ENCODE measurements around the gene PRKG1. TPM values are rescaled to one million over a fixed set of nuclear protein-coding genes. Genes with fewer than 3 reads are reported as not detected.

The PRKG1 gene
- total RNA-seq, 1 experiment from 2014 or later: 10.4 TPM

- WGBS (ENCODE audit: extremely low coverage, insufficient read length, low lambda C conversion rate): no CpG with 5 or more reads among the region's 1 CpG
- H3K27me3 ChIP-seq (ENCODE audit: insufficient read depth, low read length): no peaks in the 10 kb centered on the region
- H3K4me1 Mint-ChIP-seq: no peaks in the 10 kb centered on the region
Observed at GRCh38 chr10:51308116-51308515, 233.8 kb downstream of the PRKG1 start.

More at GRCh38 chr10:51308116-51308515, 233.8 kb downstream of the PRKG1 start:
- Histone ChIP-seq H3K9me3 (ENCODE audit: control insufficient read depth, low read depth, low read length) (no peaks in the 10 kb centered on the region), H3K4ac (ENCODE audit: low read depth, low read length) (no peak overlapping the region), H2BK120ac (ENCODE audit: low read depth, low read length, poor library complexity, severe bottlenecking) (no peak overlapping the region), H3K4me2 (ENCODE audit: insufficient read depth, insufficient read length, low read length) (no peak overlapping the region), H2BK12ac (ENCODE audit: insufficient read length, low read depth, low read length) (no peak overlapping the region), H2BK15ac (ENCODE audit: low read depth, low read length) (no peak overlapping the region), H3K23ac (ENCODE audit: insufficient read length, low read depth, low read length) (no peak overlapping the region), H2AFZ (ENCODE audit: low read length) (no peak overlapping the region), H3K14ac (ENCODE audit: insufficient read depth, low read length) (no peak overlapping the region), H4K8ac (replicated peaks; ENCODE audit: insufficient read length, low read depth, low read length) (no peak overlapping the region), H3K18ac (ENCODE audit: insufficient read length, low read depth, low read length) (no peak overlapping the region), H3K9ac (ENCODE audit: extremely low read depth, insufficient read length, low read length) (no peak overlapping the region), H2BK5ac (ENCODE audit: insufficient read length, low read length) (no peak overlapping the region), H3K79me2 (ENCODE audit: insufficient read depth, low read length) (no peaks in the 10 kb centered on the region), H4K5ac (ENCODE audit: insufficient read length, low read depth, low read length) (no peak overlapping the region), H3K4me1 (ENCODE audit: insufficient read depth, low read length) (no peaks in the 10 kb centered on the region), H3K27ac (ENCODE audit: insufficient read length, low read depth, low read length) (no peak overlapping the region), H2AK5ac (ENCODE audit: insufficient read length, low read length) (no peak overlapping the region), H3T11ph (ENCODE audit: low read length) (no peak overlapping the region), H3K23me2 (ENCODE audit: insufficient read length, low read depth, low read length, poor library complexity, severe bottlenecking) (no peaks in the 10 kb centered on the region), H2BK20ac (ENCODE audit: low read depth, low read length, poor library complexity, severe bottlenecking) (no peak overlapping the region), H4K91ac (ENCODE audit: insufficient read length, low read depth, low read length) (no peak overlapping the region), H3K79me1 (ENCODE audit: insufficient read depth, low read depth, low read length, poor library complexity, severe bottlenecking) (no peaks in the 10 kb centered on the region), H3K56ac (ENCODE audit: insufficient read length, low read depth, low read length) (no peak overlapping the region), H4K20me1 (ENCODE audit: control insufficient read depth, insufficient read depth, insufficient read length) (no peaks in the 10 kb centered on the region)
- TF ChIP-seq, protein P1, sequence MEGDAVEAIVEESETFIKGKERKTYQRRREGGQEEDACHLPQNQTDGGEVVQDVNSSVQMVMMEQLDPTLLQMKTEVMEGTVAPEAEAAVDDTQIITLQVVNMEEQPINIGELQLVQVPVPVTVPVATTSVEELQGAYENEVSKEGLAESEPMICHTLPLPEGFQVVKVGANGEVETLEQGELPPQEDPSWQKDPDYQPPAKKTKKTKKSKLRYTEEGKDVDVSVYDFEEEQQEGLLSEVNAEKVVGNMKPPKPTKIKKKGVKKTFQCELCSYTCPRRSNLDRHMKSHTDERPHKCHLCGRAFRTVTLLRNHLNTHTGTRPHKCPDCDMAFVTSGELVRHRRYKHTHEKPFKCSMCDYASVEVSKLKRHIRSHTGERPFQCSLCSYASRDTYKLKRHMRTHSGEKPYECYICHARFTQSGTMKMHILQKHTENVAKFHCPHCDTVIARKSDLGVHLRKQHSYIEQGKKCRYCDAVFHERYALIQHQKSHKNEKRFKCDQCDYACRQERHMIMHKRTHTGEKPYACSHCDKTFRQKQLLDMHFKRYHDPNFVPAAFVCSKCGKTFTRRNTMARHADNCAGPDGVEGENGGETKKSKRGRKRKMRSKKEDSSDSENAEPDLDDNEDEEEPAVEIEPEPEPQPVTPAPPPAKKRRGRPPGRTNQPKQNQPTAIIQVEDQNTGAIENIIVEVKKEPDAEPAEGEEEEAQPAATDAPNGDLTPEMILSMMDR (conservative IDR thresholded peaks at IDR 0.05): no peak
- Mint-ChIP-seq H3K9me3 (no peaks in the 10 kb centered on the region), H3K27ac (no peak overlapping the region), H3K36me3 (ENCODE audit: insufficient read depth in 1 of 3, low read depth in 3 of 3) (no peaks in the 10 kb centered on the region), H3K4me3 (no peak overlapping the region), H3K27me3 (ENCODE audit: low read depth) (no peaks in the 10 kb centered on the region)
- no peak for DNase-seq

Data from H9 (cell line).